Measurements from ENCODE around the gene CTIF.

CTIF gene

GRCh38 chr18:48605408-48605845 is 66.6 kb downstream of the CTIF start:
- no peak for DNase-seq

DNA sequence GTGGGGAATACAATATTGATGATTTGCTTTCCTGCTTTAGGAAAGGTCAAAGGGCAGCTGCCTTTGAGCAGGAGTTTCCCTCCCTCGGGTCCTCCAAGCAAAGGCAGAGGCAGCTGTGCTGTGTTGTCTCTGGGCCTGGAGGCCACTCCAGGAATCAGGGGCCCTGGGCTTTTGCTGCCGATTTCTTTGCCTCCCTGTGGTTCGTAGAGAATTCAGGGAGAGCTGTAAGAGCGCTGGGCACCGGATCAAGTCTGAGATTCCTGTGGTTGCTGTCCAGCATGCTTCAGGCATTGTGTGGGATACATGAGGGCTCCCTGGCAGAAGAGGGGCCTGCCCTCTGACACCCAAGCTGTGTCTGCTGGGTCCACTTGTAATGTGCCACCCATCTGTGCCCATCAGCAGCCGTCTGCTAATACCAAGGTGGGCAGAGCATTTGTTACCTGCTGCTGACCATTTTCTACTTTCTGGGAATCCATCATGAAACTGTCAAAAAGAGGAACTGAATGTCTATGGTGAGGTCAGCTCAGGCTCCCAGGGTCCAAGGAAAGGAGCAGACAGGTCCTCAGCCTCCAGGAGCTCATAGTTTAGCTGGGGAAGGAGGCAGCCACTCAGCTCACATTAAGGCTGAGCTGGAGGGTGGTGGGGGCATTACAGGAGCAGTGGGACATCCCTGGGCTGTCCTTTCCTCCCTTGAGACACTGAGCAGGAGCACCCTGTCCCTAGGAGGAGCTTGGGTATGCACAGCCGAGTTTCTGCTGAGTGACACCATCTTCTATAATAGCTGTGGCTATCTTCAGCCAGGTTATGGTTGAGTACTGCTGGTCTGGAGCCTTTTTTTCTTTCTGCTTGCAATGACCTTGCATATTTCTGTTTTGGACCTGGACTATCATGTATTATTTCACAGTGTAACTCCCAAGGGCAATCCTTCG is 68.5 kb downstream of the CTIF start:
- no peak for DNase-seq

- DNase-seq, result no peak
Observed at GRCh38 chr18:48608581-48608980, 69.8 kb downstream of the CTIF start.

DNA sequence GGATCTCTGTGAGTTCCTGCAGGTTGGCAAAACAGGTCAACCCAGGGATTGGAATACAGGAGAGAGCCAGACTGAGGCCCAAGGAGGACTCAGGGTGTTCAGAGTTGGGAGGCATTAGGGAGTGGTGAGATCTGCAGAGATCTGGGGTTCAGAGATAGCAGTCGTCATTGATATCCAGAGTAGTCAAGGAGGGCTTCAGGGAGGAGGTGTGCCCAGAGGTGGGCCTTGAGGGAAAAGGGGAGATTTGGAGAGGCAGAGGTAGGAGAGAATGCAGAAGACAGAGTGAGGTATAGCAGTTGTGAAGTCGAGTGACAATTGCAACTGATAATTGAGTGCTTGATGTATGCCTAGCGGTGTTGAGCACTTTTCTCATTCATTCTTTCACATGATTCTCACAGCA is 70.3 kb downstream of the CTIF start:
- no peak for DNase-seq

GRCh38 chr18:48609820-48610815 is 71.3 kb downstream of the CTIF start:
- DNase-seq, result no peak

GRCh38 chr18:48611203-48611602 is 72.4 kb downstream of the CTIF start:
- DNase-seq, result no peak

- no peak for DNase-seq
Observed at GRCh38 chr18:48611785-48612480, 73.1 kb downstream of the CTIF start.

- DNase-seq, result no peak
Observed at GRCh38 chr18:48612511-48612910, 73.7 kb downstream of the CTIF start.

GRCh38 chr18:48612917-48613316 is 74.1 kb downstream of the CTIF start:
- DNase-seq, result no peak

GRCh38 chr18:48613589-48614404 is 75.0 kb downstream of the CTIF start:
- DNase-seq, result no peak

- DNase-seq, result no peak
Observed at GRCh38 chr18:48615566-48616401, 77.0 kb downstream of the CTIF start.

GRCh38 chr18:48616484-48617255 is 77.8 kb downstream of the CTIF start:
- no peak for DNase-seq

GRCh38 chr18:48617844-48618497 is 79.1 kb downstream of the CTIF start:
- no peak for DNase-seq

GRCh38 chr18:48619016-48619415 is 80.2 kb downstream of the CTIF start:
- DNase-seq, result no peak

GRCh38 chr18:48619501-48619900 is 80.7 kb downstream of the CTIF start:
- no peak for DNase-seq

- DNase-seq, result no peak
Observed at GRCh38 chr18:48620071-48620470, 81.2 kb downstream of the CTIF start.

GRCh38 chr18:48621240-48621639 is 82.4 kb downstream of the CTIF start:
- no peak for DNase-seq

GRCh38 chr18:48621815-48622555 is 83.2 kb downstream of the CTIF start:
- no peak for DNase-seq

All from activated gamma-delta T cell (primary cell).